ENCODE results near the gene ASPSCR1. TPM values are rescaled to one million over a fixed set of nuclear protein-coding genes. Genes with fewer than 3 reads are reported as not detected.

Gene ASPSCR1
- total RNA-seq, 1 experiment from 2014 or later = 60.4 TPM

- TF ChIP-seq ERG (CRISPR knock-in tag; IDR thresholded peaks at IDR 0.05) (no peak), ZNF423 (CRISPR knock-in tag; IDR thresholded peaks at IDR 0.05) (no peak), CDX4 (CRISPR knock-in tag; IDR thresholded peaks at IDR 0.05; ENCODE audit: borderline replicate concordance) (no peak), ELF4 (CRISPR knock-in tag; IDR thresholded peaks at IDR 0.05; ENCODE audit: low read depth) (no peak), FOXP1 (CRISPR knock-in tag; IDR thresholded peaks at IDR 0.05; ENCODE audit: borderline replicate concordance) (no peak), KAT7 (CRISPR knock-in tag; IDR thresholded peaks at IDR 0.05; ENCODE audit: borderline replicate concordance) (no peak), ZNF219 (CRISPR knock-in tag; IDR thresholded peaks at IDR 0.05; ENCODE audit: borderline replicate concordance) (no peak), ZNF532 (CRISPR knock-in tag; IDR thresholded peaks at IDR 0.05; ENCODE audit: borderline replicate concordance) (no peak)
These were observed 6.4 kb downstream of the ASPSCR1 start (continued) for GRCh38 chr17:81983639-81984373.

- CTCF ChIA-PET = no interaction called here
- peak overlapping the region; percentile 49; the same call in 1 of the 2 replicates for H3K27ac Mint-ChIP-seq
- no peak for ATAC-seq
These were observed 7.5 kb downstream of the ASPSCR1 start for GRCh38 chr17:81984773-81985410.

GRCh38 chr17:81986606-81987005 lies 9.2 kb downstream of the ASPSCR1 start:
- Mint-ChIP-seq H3K27ac (peak overlapping the region; percentile 42; the same call in 1 of the 2 replicates), H3K36me3 (peaks cover 22% of the 10 kb centered on the region)
- DNase-seq (ENCODE audit: low spot score) = no peak

More at GRCh38 chr17:81984773-81985410, 7.5 kb downstream of the ASPSCR1 start:
- POLR2A ChIA-PET = no interaction called here
- DNase-seq (ENCODE audit: low spot score) = no peak
- no peaks in the 10 kb centered on the region for H3K9me3 Mint-ChIP-seq
- no peaks in the 10 kb centered on the region for H3K27me3 Mint-ChIP-seq (ENCODE audit: low read depth)
- peak; percentile 95 for TF ChIP-seq ZBTB43 (CRISPR knock-in tag; IDR thresholded peaks at IDR 0.05)
- no peak for TF ChIP-seq OVOL2 (CRISPR knock-in tag; IDR thresholded peaks at IDR 0.05; ENCODE audit: borderline replicate concordance)
- peaks cover 27% of the 10 kb centered on the region for H3K36me3 Mint-ChIP-seq
- no peak overlapping the region for H3K4me3 Mint-ChIP-seq
- H3K4me1 Mint-ChIP-seq = no peaks in the 10 kb centered on the region

More at GRCh38 chr17:81986606-81987005, 9.2 kb downstream of the ASPSCR1 start:
- TF ChIP-seq ZNF232 (CRISPR knock-in tag; IDR thresholded peaks at IDR 0.05) (no peak), ZNF263 (CRISPR knock-in tag; IDR thresholded peaks at IDR 0.05; ENCODE audit: low read depth) (no peak), ZNF396 (CRISPR knock-in tag; IDR thresholded peaks at IDR 0.05; ENCODE audit: borderline replicate concordance) (no peak), GABPB1 (CRISPR knock-in tag; IDR thresholded peaks at IDR 0.05) (no peak), HMGXB4 (CRISPR knock-in tag; IDR thresholded peaks at IDR 0.05) (no peak), USF1 (CRISPR knock-in tag; IDR thresholded peaks at IDR 0.05) (no peak), ZNF423 (CRISPR knock-in tag; IDR thresholded peaks at IDR 0.05) (no peak)
- no peak overlapping the region for H3K4me3 Mint-ChIP-seq
- CTCF ChIA-PET = no interaction called here
- no peaks in the 10 kb centered on the region for H3K27me3 Mint-ChIP-seq (ENCODE audit: low read depth)
- no peaks in the 10 kb centered on the region for H3K9me3 Mint-ChIP-seq
- H3K4me1 Mint-ChIP-seq = peaks cover 8% of the 10 kb centered on the region
- POLR2A ChIA-PET = no interaction called here
- no peak for ATAC-seq
